ENCODE measurements around the gene ANKMY1.

Gene ANKMY1

DNA sequence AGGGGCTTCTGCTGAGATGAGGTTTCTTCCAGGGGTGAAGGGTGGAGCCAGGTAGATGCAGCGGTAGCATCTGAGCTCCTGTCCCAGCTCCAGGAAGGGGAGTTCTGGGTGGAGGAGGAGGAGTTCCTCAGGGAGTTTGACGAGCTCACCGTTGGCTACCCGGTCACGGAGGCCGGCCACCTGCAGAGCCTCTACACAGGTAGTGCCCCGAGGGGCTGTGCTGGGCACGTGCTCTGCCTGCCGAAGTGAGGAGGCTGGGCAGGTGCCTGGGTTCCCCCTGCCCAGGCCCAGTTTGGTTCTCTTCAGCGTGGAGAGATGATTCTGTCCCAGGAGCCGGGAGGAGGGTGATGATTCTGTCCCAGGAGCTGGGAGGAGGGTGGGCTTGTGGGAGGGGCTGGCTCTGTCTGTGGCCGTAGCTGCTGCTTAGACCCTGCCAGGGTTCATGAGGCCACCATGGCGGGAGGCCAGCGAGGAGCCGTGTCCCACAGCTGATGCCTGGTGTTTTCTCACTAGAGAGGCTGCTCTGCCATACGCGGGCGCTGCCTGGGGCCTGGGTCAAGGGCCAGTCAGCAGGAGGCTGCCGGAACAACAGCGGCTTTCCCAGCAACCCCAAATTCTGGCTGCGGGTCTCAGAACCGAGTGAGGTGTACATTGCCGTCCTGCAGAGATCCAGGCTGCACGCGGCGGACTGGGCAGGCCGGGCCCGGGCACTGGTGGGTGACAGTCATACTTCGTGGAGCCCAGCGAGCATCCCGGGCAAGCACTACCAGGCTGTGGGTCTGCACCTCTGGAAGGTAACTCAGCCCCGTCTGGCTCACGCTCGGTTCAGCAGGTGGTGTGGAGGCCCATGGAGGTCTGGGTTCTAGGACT is 37.0 kb upstream of the ANKMY1 start:
- no peak for DNase-seq

GRCh38 chr2:240593703-240594451 is 36.1 kb upstream of the ANKMY1 start:
- no peak for DNase-seq

- DNase-seq = no peak
Measured at GRCh38 chr2:240593026-240593702, 35.4 kb upstream of the ANKMY1 start.

DNA sequence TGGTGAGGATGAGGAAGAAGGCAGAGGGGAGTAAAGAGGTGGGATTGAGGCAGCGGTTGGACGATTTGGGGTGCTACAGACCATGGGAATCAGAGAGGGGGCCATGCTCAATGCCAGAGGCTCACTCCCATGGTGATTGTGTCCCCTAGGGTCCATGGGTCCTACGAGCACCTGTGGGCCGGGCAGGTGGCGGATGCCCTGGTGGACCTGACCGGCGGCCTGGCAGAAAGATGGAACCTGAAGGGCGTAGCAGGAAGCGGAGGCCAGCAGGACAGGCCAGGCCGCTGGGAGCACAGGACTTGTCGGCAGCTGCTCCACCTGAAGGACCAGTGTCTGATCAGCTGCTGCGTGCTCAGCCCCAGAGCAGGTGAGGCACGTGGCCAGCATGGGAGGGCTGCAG is 34.0 kb upstream of the ANKMY1 start:
- no peak for DNase-seq

DNA sequence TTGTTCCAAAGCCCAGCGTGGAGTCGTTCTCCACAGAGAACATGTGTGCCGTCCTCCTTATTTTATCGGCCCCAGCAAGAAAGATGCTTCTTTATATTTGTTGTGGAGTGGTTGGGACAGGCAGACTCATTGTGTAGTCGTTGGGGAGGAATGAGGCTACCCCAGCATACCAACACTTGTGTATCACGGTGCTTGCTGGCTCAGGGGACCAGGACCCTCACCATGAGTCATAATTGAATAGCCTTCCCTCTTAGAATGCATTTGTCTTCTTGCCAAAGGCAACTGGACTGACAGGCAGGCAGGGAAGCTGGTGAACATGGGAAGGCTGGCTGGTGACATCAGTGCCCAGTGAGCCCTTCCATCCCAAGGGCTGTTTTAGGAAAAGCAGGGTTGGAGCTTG is 33.4 kb upstream of the ANKMY1 start:
- DNase-seq = no peak

DNA sequence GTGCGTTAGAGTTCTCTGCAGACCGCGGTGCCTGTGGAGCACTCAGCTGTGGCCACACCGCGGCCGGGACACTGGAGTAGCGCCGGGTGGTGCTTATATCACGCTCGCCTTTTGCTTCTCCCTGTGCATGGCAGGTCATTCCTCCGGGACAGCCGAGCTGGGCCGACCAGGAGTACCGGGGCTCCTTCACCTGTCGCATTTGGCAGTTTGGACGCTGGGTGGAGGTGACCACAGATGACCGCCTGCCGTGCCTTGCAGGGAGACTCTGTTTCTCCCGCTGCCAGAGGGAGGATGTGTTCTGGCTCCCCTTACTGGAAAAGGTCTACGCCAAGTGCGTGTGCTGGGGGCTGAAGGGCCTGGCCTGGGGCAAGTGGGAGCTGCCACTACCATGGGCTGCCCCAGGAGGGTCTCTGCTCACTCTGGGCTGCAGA is 32.9 kb upstream of the ANKMY1 start:
- DNase-seq = no peak

GRCh38 chr2:240589850-240590525 is 32.2 kb upstream of the ANKMY1 start:
- DNase-seq = no peak

DNA sequence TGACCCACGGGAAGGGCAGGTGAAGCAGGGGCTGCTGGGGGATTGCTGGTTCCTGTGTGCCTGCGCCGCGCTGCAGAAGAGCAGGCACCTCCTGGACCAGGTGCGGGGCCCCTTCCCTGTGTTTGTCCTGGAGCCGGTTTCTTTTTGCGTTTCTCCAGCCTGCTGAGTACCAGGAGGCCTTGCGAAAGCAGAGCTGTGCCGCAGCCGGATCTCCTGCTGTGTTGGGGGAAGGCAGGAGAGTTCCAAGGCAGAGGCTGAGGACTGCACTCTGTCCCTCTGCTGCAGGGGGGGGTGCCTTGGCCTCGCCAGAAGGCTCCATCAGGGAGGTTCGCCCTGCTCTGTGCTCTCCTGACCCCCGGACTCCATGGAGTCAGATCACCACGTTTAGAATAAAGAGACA is 31.6 kb upstream of the ANKMY1 start:
- no peak for DNase-seq

- DNase-seq = no peak
Measured at GRCh38 chr2:240588669-240589068, 30.9 kb upstream of the ANKMY1 start.

DNA sequence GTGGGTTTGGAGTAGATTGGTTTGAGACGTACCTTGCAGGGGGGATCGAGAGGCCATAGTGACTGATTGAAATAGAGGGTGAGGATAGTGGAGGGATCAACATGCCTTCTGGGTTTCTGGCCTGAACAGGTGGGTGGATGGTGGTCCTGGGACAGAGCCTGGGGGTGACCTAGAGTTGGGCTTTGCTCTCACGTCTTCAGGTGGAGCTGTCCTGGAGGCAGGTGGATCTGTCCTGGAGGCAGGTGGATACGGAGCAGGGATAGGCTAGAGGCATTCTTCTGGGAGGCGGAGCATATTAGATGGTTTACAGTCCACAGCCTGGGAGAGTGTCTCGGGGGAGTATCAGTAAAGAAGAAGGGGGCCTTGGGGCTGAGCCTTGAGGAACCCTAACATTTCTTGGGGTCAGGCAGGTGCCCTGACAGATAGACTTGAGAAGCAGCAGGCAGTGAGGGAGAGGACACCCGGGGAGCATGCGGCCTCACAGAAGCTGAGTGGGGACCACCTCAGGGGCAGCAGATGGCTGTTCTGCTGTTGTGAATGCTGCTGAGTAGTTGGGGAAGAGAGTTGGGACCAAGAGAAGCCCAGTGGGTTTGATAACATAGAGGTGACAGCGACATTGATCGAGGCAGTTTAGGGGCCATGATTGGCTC is 30.3 kb upstream of the ANKMY1 start:
- no peak for DNase-seq

- peak; percentile 64 for DNase-seq
Measured at GRCh38 chr2:240586919-240587800, 29.4 kb upstream of the ANKMY1 start.

DNA sequence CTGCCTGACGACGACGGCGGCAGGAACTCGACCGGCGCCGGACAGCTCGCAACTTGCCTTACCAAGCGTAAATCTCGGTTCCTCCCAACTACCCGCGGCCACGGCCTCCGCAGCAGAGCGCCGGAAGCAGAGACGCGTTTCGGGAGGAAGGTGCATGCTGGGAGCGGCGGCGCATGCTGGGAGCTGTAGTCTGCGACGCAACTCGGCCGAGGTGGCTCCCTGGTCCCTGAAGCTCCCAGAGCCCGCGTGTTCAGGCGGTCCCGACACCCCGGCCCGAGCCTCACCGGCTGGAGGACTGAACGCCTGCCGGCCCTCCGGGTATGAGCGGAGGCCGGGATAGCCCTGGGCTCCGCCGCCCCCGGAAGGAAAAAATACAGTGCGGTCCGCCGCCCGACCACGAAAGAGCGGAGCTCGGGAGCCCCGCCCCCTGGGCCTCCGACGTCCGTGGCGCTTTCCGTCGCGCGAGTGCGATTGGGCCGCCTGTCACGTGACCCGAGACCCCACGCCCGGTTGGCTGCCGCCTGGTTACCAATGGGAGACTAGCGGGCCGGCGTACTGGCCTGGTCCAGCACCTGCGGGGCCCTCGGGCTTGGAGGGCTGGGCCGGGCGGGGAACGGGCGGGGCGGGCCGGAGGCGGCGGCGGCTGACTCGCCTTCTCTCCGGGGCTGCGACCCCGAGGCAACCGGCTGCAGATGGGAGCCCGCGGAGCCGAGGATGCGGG is 28.6 kb upstream of the ANKMY1 start, which contains the start of gene CAPN10:
TSS of gene CAPN10 (plus strand) at position 537 of the 721 bp plus-strand sequence. CDS start at position 715, 178 bp downstream.
- DNase-seq = peak; percentile 96

- no peak for DNase-seq
Measured at GRCh38 chr2:240585681-240586197, 28.0 kb upstream of the ANKMY1 start.

DNA sequence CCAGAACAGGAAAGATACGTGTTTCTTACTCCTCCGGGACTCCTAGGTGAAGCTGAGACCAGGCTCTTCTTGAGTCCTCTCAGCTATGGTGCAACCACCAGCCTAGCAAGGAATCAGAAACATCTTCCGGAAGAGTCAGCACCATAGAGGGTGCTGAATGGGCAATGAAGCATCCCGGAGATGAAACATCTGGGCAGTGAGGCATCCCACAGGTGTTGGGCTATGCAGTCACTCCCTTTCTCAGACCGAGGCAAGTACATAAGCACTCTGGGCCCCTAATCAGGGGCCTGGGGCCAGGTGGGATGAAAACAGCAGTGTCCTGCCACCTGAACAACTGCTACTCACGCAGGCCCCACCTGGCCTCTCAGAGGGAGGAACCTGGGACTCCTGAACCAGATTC is 27.3 kb upstream of the ANKMY1 start:
- no peak for DNase-seq

- no peak for DNase-seq
Measured at GRCh38 chr2:240584486-240585031, 26.8 kb upstream of the ANKMY1 start.

DNA sequence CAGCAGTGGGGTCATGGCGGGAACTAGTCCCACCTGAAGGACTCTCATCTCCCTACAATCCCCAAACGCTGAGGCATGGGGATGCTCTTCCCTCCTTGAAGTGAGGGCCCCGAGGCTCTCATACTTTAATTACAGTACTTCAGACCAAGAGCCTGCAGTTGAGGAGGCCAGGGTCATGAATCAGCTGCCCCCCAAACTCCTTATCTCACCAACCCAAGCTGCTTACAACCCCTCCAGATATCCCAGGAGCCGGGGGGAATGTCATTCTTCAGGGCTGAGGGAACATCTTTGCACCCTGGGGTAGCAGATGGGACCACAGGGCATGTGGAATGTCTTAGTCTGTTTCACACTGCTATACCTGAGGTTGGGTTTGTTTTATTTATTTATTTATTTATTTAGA is 26.0 kb upstream of the ANKMY1 start:
- DNase-seq = no peak

DNA sequence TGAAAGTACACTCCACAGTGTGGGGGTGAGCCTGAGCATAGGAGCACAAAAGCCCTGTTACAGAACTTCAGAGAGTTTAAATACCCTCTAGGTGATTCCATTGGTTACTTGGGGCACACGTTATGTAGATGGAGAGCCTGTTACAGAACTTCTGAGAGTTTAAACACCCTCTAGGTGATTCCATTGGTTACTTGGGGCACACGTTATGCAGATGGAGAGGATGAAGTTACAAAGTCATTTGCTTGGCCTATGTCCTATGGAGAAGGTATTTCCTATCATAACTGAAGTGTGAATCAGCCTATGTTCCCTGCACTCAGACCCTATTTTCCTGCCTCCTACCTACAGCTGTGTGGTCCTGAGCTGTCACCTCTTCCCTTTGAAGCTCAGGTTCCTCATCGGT is 25.0 kb upstream of the ANKMY1 start:
- DNase-seq = no peak

GRCh38 chr2:240581811-240582210 is 24.0 kb upstream of the ANKMY1 start:
- DNase-seq = no peak

DNA sequence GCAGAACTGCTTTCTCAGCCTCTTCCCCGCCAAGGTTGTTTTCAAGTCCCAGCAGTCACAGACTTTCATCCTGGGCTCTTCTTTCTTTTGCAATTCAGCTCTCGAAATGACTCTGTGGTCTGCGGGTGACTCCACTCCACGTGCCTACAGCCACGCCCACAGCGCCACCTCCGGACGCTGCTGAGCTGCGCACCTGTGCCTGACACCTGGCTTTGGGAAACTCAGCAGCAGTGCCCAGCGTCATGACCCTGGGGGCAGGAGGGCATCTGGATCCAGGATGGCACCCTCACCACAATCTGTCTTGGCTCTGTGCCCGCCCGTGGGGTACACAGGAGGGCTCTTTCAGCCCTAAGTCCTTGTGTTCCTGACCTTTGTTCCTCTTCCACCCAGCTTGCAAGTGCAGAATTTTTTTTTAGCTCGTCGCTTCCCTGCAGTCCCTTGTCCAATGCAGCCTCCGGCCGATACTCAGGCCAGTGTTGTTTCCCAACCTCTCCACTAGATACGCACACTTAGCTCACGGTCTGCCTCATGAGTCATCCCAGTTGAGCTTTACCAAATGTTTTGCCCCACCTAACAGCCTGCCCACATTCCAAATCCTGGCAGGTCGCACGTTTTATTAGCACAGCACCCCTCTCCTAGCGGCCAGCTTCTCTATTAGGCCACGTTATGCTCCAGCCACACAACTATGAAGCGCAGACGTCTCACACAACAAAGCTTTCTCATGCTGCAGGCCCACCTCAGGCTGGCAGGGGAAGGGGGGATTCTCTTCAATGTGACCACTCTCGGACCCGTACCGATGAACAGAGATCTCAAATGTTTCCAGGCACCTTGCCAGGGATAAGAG is 22.2 kb upstream of the ANKMY1 start:
- peak; percentile 81 for DNase-seq

Measured in activated CD4-positive, alpha-beta T cell treated with anti-CD3 and anti-CD28 coated beads, Interleukin-2, amount 50 U/mL, for 1 hour (primary cell).